GM19395 (cell line): ENCODE measurements around the gene KIR3DL3.
"Not testable (repeated sequence)": the region's sequence is repeated elsewhere in the genome, so short reads cannot be mapped to it uniquely, and the experiment has no call there.

Source experiments
- ATAC-seq: cut with Tn5 transposase; IDR thresholded peaks from one replicate; pipeline ENCODE4 v1.9.1; 2021; ENCODE audit warnings: mild to moderate bottlenecking, moderate library complexity; ENCODE audit not compliant: unreplicated experiment

KIR3DL3 gene

DNA sequence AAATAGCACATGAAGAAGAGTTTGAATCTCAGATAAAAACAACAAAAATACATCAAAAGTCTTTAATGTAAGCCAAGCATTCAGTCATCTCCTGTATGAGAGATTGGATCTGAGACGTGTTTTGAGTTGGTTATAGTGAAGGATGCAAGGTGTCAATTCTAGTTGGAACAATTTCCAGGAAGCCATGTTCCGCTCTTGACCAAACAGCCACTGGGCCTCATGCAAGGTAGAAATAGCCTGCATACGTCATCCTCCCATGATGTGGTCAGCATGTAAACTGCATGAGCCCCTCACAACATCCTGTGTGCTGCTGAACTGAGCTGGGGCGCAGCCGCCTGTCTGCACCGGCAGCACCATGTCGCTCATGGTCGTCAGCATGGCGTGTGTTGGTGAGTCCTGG is at the start of gene KIR3DL3:
Gene KIR3DL3 (plus strand): TSS at position 301 of the 400 bp plus-strand sequence. CDS start 55 bp downstream, at position 356.
- no peak for ATAC-seq

GRCh38 chr19:54676210-54676834 is 47.9 kb upstream of the KIR3DL3 start:
- not testable (repeated sequence) for ATAC-seq

DNA sequence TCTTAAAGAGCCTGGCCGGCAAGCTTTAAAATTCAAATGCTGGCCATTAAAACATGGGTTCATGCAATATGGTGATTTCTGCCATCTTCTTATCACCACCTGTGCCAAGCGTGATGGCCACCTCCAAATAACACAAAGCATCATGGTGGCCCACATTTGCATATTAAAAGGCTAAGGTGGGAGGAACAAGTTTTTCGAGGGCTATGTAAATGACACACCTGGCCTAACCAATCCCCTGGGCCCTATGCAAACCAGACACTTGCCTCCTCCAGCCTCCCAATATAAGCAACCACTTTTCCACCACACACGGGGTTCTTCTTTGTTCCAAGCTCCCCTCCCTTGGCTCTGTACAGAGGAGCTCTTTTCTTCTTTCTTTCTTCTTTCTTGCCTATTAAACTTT is 47.0 kb upstream of the KIR3DL3 start:
- no peak for ATAC-seq

DNA sequence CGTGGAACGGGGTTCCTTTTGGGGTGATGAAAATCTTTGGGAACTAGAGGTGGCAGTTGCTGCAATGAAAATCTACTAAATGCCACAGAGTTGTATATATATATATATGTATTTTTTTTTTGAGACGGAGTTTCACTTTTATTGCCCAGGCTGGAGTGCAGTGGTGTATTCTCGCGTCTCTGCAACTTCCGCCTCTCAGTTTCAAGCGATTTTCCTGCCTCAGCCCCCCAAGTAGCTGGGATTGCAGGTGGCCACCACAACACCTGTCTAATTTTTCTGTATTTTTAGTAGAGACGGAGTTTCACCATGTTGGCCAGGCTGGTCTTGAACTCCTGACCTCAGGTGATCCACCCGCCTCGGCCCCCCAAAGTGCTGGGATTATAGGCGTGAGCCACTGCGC is 42.6 kb upstream of the KIR3DL3 start:
- not testable (repeated sequence) for ATAC-seq

GRCh38 chr19:54682306-54682856 is 41.9 kb upstream of the KIR3DL3 start:
- no peak for ATAC-seq

GRCh38 chr19:54684527-54684926 is 39.7 kb upstream of the KIR3DL3 start:
- ATAC-seq = no peak

- no peak for ATAC-seq
These were observed 32.5 kb upstream of the KIR3DL3 start for GRCh38 chr19:54691582-54692297.

DNA sequence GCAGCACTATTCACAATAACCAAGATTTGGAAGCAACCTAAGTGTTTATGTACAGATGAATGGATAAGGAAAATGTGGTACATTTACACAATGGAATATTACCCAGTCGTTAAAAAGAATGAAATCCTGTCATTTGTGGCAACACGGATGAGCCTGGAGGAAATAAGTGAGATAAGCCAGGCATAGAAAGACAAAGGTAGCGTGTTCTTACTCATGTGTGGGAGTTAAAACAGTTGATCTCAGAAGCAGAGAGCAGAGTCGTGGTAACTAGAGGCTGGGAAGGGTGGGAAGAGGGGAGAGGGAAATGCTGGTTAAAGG is 32.0 kb upstream of the KIR3DL3 start:
- ATAC-seq = no peak

GRCh38 chr19:54694648-54695047 is 29.6 kb upstream of the KIR3DL3 start:
- ATAC-seq = no peak

DNA sequence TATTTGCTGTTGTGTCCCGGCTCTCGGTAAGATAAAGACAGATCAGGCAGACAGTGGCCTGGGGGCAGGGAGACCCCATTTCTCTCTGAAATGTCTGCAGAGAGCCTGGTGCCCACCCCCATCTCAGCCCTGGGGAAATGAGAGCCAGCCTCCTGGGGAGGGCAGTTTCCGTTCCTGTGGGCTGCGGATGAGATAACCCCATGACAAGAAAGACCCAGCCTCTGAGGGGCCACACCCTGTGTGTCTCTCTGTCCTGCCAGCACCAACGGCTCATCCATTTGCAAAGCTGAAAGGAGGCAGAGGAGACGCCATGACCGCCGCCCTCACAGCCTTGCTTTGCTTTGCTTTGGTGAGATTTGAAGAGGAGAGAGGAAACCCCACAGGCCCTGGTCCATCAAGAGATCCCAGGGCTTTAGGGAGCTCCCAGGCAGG is 28.1 kb upstream of the KIR3DL3 start:
- no peak for ATAC-seq

DNA sequence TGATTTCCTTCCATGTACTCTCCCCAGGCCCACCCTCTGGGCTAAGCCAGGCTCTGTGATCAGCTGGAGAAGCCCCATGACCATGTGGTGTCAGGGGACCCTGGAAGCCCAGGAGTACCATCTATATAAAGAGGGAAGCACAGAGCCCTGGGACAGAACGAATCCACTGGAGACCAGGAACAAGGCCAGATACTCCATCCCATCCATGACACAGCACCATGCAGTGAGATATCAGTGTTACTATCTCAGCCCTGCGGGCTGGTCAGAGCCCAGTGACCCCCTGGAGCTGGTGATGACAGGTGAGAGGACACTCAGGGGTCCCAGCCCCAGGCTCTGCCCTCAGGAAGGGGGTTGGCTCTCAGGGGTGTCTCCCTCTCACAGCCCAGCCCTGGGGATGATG is 27.5 kb upstream of the KIR3DL3 start:
- ATAC-seq = no peak

- ATAC-seq = not testable (repeated sequence)
These were observed 26.5 kb upstream of the KIR3DL3 start for GRCh38 chr19:54697716-54698115.

DNA sequence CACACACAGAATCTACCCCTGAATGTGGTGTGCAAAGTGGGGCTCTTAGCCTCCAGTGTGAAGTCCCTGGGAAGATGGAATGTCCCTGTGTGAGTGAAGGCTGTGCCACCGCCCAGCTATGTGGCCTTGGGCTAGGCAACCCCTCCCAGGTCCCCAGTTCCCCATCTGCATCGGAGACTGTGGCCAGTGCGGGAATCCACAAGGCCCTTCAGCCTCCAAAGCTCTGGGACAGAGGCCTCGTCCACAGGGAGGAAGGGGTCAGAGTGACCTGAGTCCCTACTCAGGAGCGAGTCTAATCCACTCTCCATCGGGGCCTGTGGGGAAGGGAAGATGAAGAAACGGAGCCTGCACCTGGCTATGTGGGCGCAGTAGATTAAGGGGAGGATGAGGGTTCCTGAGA is 19.3 kb upstream of the KIR3DL3 start:
- no peak for ATAC-seq

DNA sequence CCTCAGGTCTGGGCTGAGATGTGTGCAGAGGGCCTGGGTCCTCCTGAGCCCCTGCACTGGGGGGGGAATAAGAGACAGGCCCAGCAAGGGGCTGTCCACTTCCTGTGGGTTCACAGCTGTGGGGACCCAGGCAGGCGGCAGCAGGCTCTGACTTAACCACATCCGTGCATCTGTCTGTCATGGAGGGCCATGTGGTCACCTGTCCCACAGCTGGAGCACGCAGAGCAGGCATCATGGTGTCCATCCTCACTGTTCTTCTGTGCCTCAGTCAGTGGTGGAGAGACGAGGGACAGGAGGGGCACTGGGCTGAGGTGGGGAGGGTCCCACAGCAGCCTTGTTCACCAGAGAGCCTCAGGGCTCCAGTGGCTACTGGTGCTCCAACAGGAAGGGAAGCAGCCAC is 16.3 kb upstream of the KIR3DL3 start:
- ATAC-seq = no peak

DNA sequence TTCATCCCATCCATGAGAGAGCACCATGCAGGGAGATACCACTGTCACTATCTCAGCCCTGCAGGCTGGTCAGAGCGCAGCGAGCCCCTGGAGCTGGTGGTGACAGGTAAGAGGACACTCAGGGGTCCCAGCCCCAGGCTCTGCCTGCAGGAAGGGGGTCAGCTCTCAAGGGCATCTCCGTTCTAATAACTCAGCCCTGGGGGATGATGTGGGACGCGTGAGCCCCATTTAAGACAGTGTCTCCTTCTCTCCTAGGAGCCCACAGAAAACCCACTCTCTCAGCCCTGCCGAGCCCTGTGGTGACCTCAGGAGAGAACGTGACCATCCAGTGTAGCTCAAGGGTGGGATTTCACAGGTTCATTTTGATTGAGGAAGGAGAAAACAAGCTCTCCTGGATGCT is 15.5 kb upstream of the KIR3DL3 start:
- ATAC-seq = no peak

GRCh38 chr19:54709212-54709948 is 14.9 kb upstream of the KIR3DL3 start:
- ATAC-seq = no peak

GRCh38 chr19:54709956-54710355 is 14.3 kb upstream of the KIR3DL3 start:
- not testable (repeated sequence) for ATAC-seq

DNA sequence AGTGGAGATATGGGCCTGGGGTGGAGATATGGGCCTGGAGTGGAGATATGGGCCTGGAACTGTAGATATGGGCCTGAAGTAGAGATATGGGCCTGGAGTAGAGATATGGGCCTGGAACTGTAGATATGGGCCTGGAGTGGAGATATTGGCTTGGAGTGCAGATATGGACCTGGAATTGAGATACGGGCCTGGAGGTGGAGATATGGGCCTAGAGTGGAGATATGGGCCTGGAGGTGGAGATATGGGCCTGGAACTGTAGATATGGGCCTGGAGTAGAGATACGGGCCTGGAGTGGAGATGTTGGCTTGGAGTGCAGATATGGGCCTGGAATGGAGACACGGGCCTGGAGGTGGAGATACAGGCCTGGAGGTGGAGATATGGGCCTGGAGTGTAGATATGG is 402 bp downstream of the KIR3DL3 start:
- no peak for ATAC-seq

GRCh38 chr19:54725321-54725720 is 1.1 kb downstream of the KIR3DL3 start:
- ATAC-seq = no peak

DNA sequence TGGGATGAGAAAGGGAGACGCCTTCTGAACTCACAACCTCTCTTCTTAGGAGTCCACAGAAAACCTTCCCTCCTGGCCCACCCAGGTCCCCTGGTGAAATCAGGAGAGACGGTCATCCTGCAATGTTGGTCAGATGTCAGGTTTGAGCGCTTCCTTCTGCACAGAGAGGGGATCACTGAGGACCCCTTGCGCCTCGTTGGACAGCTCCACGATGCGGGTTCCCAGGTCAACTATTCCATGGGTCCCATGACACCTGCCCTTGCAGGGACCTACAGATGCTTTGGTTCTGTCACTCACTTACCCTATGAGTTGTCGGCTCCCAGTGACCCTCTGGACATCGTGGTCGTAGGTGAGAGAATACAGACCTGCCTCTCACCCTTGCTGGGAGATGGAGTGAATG is 3.3 kb downstream of the KIR3DL3 start:
- ATAC-seq = no peak

DNA sequence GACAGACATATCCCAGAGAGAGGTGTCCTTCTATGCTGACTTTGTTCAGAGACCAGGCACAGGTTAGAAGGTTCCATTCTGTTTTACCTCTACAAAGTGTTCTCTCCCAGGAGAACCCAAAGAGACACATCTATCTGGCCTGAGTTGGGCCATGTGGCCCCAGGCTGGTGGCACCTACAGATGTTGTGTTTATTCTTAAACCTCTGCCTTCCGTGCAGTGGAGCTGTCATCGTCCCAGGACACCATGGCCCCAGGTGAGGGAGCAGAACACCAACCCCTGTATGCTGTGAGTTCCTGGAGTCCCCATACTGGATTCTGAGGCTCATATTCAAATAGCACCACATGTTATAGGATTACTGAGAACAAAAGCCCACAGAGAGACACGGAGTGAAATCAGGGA is 3.9 kb downstream of the KIR3DL3 start:
- no peak for ATAC-seq
